ENCODE measurements around the gene NSUN3. TPM values are rescaled to one million over a fixed set of nuclear protein-coding genes. Genes with fewer than 3 reads are reported as not detected.
A peak's percentile ranks its signal among the peaks of the same experiment; 100 is the strongest.

Gene NSUN3
- total and polyA plus RNA-seq, 10 of the 15 experiments (the other 5 are each of a cell fraction or from before 2014, with no cell fraction given), result 9.1 to 20.3 (median 11.7) TPM

GRCh38 chr3:94114666-94115065 lies 51.8 kb downstream of the NSUN3 start:
- Histone ChIP-seq H2AFZ (ENCODE audit: control insufficient read depth, low read depth, low read length) (no peak overlapping the region), H3K4me1 (ENCODE audit: control insufficient read depth, insufficient read depth, low read length) (no peaks in the 10 kb centered on the region), H3K4me2 (ENCODE audit: control insufficient read depth, insufficient read depth) (no peak overlapping the region), H3K27me3 (replicated peaks in 1 of 2; ENCODE audit: control insufficient read depth in 2 of 2, insufficient read depth in 2 of 2, low read length in 1 of 2) (no peaks in the 10 kb centered on the region), H4K20me1 (ENCODE audit: control insufficient read depth, insufficient read depth) (no peaks in the 10 kb centered on the region), H3K9ac (ENCODE audit: control insufficient read depth, insufficient read depth, low read length) (no peak overlapping the region), H3K4me3 (no peak overlapping the region), H3K79me2 (ENCODE audit: control insufficient read depth, insufficient read depth, low read length) (no peaks in the 10 kb centered on the region), H3K36me3 (ENCODE audit: control insufficient read depth in 2 of 2, insufficient read depth in 2 of 2, low read length in 1 of 2) (peaks cover 0 to 7% of the 10 kb centered on the region in 2 experiments; a peak in 2 of 4 replicates), H3K9me3 (replicated peaks; ENCODE audit: control insufficient read depth, insufficient read depth, low read length) (no peaks in the 10 kb centered on the region), H3K27ac (ENCODE audit: control insufficient read depth, insufficient read depth) (no peak overlapping the region)
- no peak for TF ChIP-seq ZNF274 (IDR thresholded peaks at IDR 0.05; ENCODE audit: insufficient read depth, insufficient read length)
- ATAC-seq (no peak), FAIRE-seq (no peak), DNase-seq (ENCODE audit: low read depth, low spot score) (no peak)
- BruUV-seq (replicated peaks), result no TSS peak
- ChIA-PET RAD21 (ENCODE audit: unreplicated experiment) (interaction anchor here (1.0 to 1.4 kb wide), 3 partner anchors 13 to 79 kb away, joined by 3 to 4 read pairs (median 3); no protein-coding TSS in a partner anchor), POLR2A (no interaction called here), CTCF (interaction anchor here (0.9 to 2.0 kb wide), 4 partner anchors 12 to 135 kb away, joined by 3 to 9 read pairs (median 4); no protein-coding TSS in a partner anchor), SMC1A (ENCODE audit: uncharacterized antibody, unreplicated experiment) (interaction anchor here (0.9 to 1.2 kb wide), 2 partner anchors 14 to 135 kb away, joined by 3 read pairs; no protein-coding TSS in a partner anchor)
- 97% methylated on average over 5 of the region's 5 CpGs for WGBS (ENCODE audit: insufficient coverage, insufficient replicate concordance, low lambda C conversion rate, missing lambda C conversion rate)
- intact Hi-C loops (cut with micrococcal nuclease; ENCODE audit: unreplicated experiment), result no loop called here
- in situ Hi-C loops (cut with MboI), result no loop called here

- ChIA-PET CTCF (interaction anchor here (0.9 to 1.8 kb wide), 2 partner anchors 13 to 25 kb away, joined by 3 to 9 read pairs; no protein-coding TSS in a partner anchor), RAD21 (ENCODE audit: unreplicated experiment) (interaction anchor here (1.0 kb wide), 1 partner anchor 14 kb away, joined by 3 read pairs; no protein-coding TSS in a partner anchor), POLR2A (no interaction called here), SMC1A (ENCODE audit: uncharacterized antibody, unreplicated experiment) (interaction anchor here (0.6 to 0.9 kb wide), 2 partner anchors 13 to 75 kb away, joined by 3 read pairs; no protein-coding TSS in a partner anchor)
- Histone ChIP-seq H2AFZ (ENCODE audit: control insufficient read depth, low read depth, low read length) (no peak overlapping the region), H3K79me2 (ENCODE audit: control insufficient read depth, insufficient read depth, low read length) (no peaks in the 10 kb centered on the region), H3K36me3 (ENCODE audit: control insufficient read depth in 2 of 2, insufficient read depth in 2 of 2, low read length in 1 of 2) (peaks cover 0 to 7% of the 10 kb centered on the region in 2 experiments; a peak in 2 of 4 replicates), H3K27me3 (replicated peaks in 1 of 2; ENCODE audit: control insufficient read depth in 2 of 2, insufficient read depth in 2 of 2, low read length in 1 of 2) (no peaks in the 10 kb centered on the region), H3K4me3 (no peak overlapping the region), H3K4me2 (ENCODE audit: control insufficient read depth, insufficient read depth) (no peak overlapping the region), H3K4me1 (ENCODE audit: control insufficient read depth, insufficient read depth, low read length) (no peaks in the 10 kb centered on the region), H3K27ac (ENCODE audit: control insufficient read depth, insufficient read depth) (no peak overlapping the region), H3K9ac (ENCODE audit: control insufficient read depth, insufficient read depth, low read length) (no peak overlapping the region), H4K20me1 (ENCODE audit: control insufficient read depth, insufficient read depth) (no peaks in the 10 kb centered on the region), H3K9me3 (replicated peaks; ENCODE audit: control insufficient read depth, insufficient read depth, low read length) (no peaks in the 10 kb centered on the region)
- intact Hi-C loops (cut with micrococcal nuclease; ENCODE audit: unreplicated experiment), result no loop called here
- no TSS peak for BruUV-seq (replicated peaks)
- DNase-seq (ENCODE audit: low read depth, low spot score) (no peak), ATAC-seq (no peak), FAIRE-seq (no peak)
- WGBS (ENCODE audit: insufficient coverage, insufficient replicate concordance, low lambda C conversion rate, missing lambda C conversion rate), result 66% methylated on average over 6 of the region's 6 CpGs
- in situ Hi-C loops (cut with MboI), result no loop called here
- no peak for TF ChIP-seq CBX3 (IDR thresholded peaks at IDR 0.05; ENCODE audit: borderline replicate concordance, low read depth)
- peak; percentile 36 for TF ChIP-seq RAD21 (IDR thresholded peaks at IDR 0.05; ENCODE audit: insufficient read depth, low read depth, low read length)
- no peak for TF ChIP-seq E2F4 (IDR thresholded peaks at IDR 0.05; ENCODE audit: low read depth, low read length)
- peak in 2 of 3 experiments; percentile 16 to 32; a peak in 2 of 6 replicates for TF ChIP-seq CTCF (IDR thresholded peaks at IDR 0.05 in 2 of 3, conservative IDR thresholded peaks at IDR 0.05 in 1 of 3; ENCODE audit: control insufficient read depth in 2 of 3, extremely low read depth in 1 of 3, insufficient read depth in 1 of 3, low read depth in 3 of 3, low read length in 3 of 3)
- TF ChIP-seq STAT3 (IDR thresholded peaks at IDR 0.05; ENCODE audit: low read depth, low read length), result no peak
- TF ChIP-seq ELK1 (IDR thresholded peaks at IDR 0.05; ENCODE audit: low read depth, low read length), result no peak
- no peak for TF ChIP-seq SUZ12 (IDR thresholded peaks at IDR 0.05; ENCODE audit: unreplicated experiment)
Measured at GRCh38 chr3:94115482-94115881, 52.6 kb downstream of the NSUN3 start.
